Vagina (tissue), 2 donors: ENCODE data around the gene LPCAT1.

Source experiments
- CTCF ChIP-seq, 3 experiments: fragments of 450-650 bp in 2 of 3; fragments of 200-600 bp in 1 of 3; sonication (generic) in 1 of 3; IDR thresholded peaks; one replicate each; pipeline ENCODE4 v1.5.1; 2017 to 2019; ENCODE audit warnings: antibody characterized with exemption in 3 of 3, mild to moderate bottlenecking in 2 of 3, moderate library complexity in 2 of 3
- POLR2A ChIP-seq, 2 donors: fragments of 450-650 bp; IDR thresholded peaks; one replicate each; pipeline ENCODE4 v1.6.1; 2017; ENCODE audit warnings: antibody characterized with exemption in 2 of 2, mild to moderate bottlenecking in 2 of 2, moderate library complexity in 2 of 2
- POLR2AphosphoS5 ChIP-seq, 2 donors: sonication (generic); formaldehyde crosslinking; IDR thresholded peaks; one replicate each; pipeline ENCODE4 v1.9.0; 2017; ENCODE audit warnings: antibody characterized with exemption in 2 of 2, mild to moderate bottlenecking in 2 of 2, low read depth in 1 of 2; ENCODE audit not compliant: insufficient read depth in 1 of 2

DNA sequence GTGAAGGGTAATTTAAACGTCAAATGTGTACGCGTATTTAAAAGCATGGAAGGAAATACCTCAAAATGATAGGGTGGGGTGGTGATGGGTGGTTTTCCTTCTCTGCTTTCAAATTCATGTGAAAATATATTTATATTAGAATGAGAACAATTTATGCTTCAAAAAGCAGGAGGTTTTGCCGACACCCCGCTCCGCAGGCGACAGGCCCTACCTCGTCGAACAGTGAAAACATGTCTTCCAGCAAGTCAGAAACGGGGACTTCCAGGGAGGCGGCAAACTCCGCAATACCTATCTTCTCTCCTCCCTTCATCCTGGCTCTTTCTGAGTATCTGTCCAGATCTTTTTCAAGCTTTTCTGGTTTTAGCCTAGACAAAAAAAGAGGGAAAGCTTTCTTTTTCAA lies 50.0 kb downstream of the LPCAT1 start:
- TF ChIP-seq CTCF (IDR thresholded peaks at IDR 0.05) (no peak), POLR2A (IDR thresholded peaks at IDR 0.05) (no peak), POLR2AphosphoS5 (IDR thresholded peaks at IDR 0.05; ENCODE audit: insufficient read depth in 1 of 2, low read depth in 1 of 2) (no peak)
